Measurements from ENCODE around the gene DOCK4.
"Not testable (repeated sequence)": the region's sequence is repeated elsewhere in the genome, so short reads cannot be mapped to it uniquely, and the experiment has no call there.

DOCK4 gene

GRCh38 chr7:111953611-111954010, 252.6 kb downstream of the DOCK4 start:
- peak; percentile 78 for DNase-seq (ENCODE audit: low spot score)

- DNase-seq (ENCODE audit: low spot score) = no peak
These were observed 253.4 kb downstream of the DOCK4 start for GRCh38 chr7:111952783-111953182.

GRCh38 chr7:111951052-111951451, 255.1 kb downstream of the DOCK4 start:
- DNase-seq (ENCODE audit: low spot score) = no peak

GRCh38 chr7:111942450-111943081, 263.6 kb downstream of the DOCK4 start:
- DNase-seq (ENCODE audit: low spot score) = no peak

GRCh38 chr7:111937163-111937562, 269.0 kb downstream of the DOCK4 start:
- DNase-seq (ENCODE audit: low spot score) = no peak

GRCh38 chr7:111933609-111934008, 272.6 kb downstream of the DOCK4 start:
- no peak for DNase-seq (ENCODE audit: low spot score)

GRCh38 chr7:111931958-111932357, 274.2 kb downstream of the DOCK4 start:
- DNase-seq (ENCODE audit: low spot score) = no peak

GRCh38 chr7:111931016-111931517, 275.1 kb downstream of the DOCK4 start:
- DNase-seq (ENCODE audit: low spot score) = no peak

GRCh38 chr7:111929264-111929663, 276.9 kb downstream of the DOCK4 start:
- DNase-seq (ENCODE audit: low spot score) = no peak

GRCh38 chr7:111927353-111928019, 278.7 kb downstream of the DOCK4 start:
- no peak for DNase-seq (ENCODE audit: low spot score)

- no peak for DNase-seq (ENCODE audit: low spot score)
These were observed 285.9 kb downstream of the DOCK4 start for GRCh38 chr7:111920329-111920728.

GRCh38 chr7:111919631-111920179, 286.5 kb downstream of the DOCK4 start:
- no peak for DNase-seq (ENCODE audit: low spot score)

- DNase-seq (ENCODE audit: low spot score) = no peak
These were observed 287.0 kb downstream of the DOCK4 start for GRCh38 chr7:111919164-111919563.

- DNase-seq (ENCODE audit: low spot score) = no peak
These were observed 287.7 kb downstream of the DOCK4 start for GRCh38 chr7:111918461-111918860.

- DNase-seq (ENCODE audit: low spot score) = not testable (repeated sequence)
These were observed 288.8 kb downstream of the DOCK4 start for GRCh38 chr7:111917404-111917803.

GRCh38 chr7:111914291-111914690, 291.9 kb downstream of the DOCK4 start:
- peak; percentile 35 for DNase-seq (ENCODE audit: low spot score)

GRCh38 chr7:111911166-111911961, 294.8 kb downstream of the DOCK4 start:
- no peak for DNase-seq (ENCODE audit: low spot score)

GRCh38 chr7:111910656-111911055, 295.5 kb downstream of the DOCK4 start:
- no peak for DNase-seq (ENCODE audit: low spot score)

- DNase-seq (ENCODE audit: low spot score) = not testable (repeated sequence)
These were observed 297.5 kb downstream of the DOCK4 start for GRCh38 chr7:111908673-111909072.

GRCh38 chr7:111903797-111904196, 302.4 kb downstream of the DOCK4 start:
- no peak for DNase-seq (ENCODE audit: low spot score)

GRCh38 chr7:111903016-111903415, 303.2 kb downstream of the DOCK4 start:
- DNase-seq (ENCODE audit: low spot score) = no peak

GRCh38 chr7:111900283-111900682, 305.9 kb downstream of the DOCK4 start:
- no peak for DNase-seq (ENCODE audit: low spot score)

GRCh38 chr7:111895049-111895448, 311.1 kb downstream of the DOCK4 start:
- no peak for DNase-seq (ENCODE audit: low spot score)

All from globus pallidus (tissue), 1 donor.